SK-N-SH (cell line): ENCODE results near the gene ARHGEF7. TPM values are rescaled to one million over a fixed set of nuclear protein-coding genes. Genes with fewer than 3 reads are reported as not detected.
A peak's percentile ranks its signal among the peaks of the same experiment; 100 is the strongest.

ENCODE experiments used
- CTCF ChIA-PET: fragments of 300-600, 350-600 bp; formaldehyde crosslinking; extraction: SDS; loops from one replicate; lab custom pipeline; 2021; lab: Yijun Ruan, JAX
- POLR2A ChIA-PET: fragments of 350-600 bp; sonication (Branson Sonifier 250); formaldehyde crosslinking; extraction: SDS; loops from one replicate; lab custom pipeline; 2020; ENCODE audit warnings: antibody characterized with exemption, inconsistent platforms; lab: Yijun Ruan, JAX
- DNase-seq: peaks from one replicate; pipeline ENCODE4 v3.0.0; 2012
- H2AFZ ChIP-seq: fragments of 200-600 bp; sonication (generic); 2 replicates; pipeline ENCODE4 v1.8.1; 2016; ENCODE audit warnings: antibody characterized with exemption, mild to moderate bottlenecking, low read depth
- H3F3A ChIP-seq: fragments of 200-600 bp; sonication (generic); replicated peaks from 2 replicates; pipeline ENCODE3; 2016; ENCODE audit warnings: antibody characterized with exemption, mild to moderate bottlenecking; ENCODE audit not compliant: insufficient read depth
- H3K27ac ChIP-seq, 2 experiments: fragments of 200-500 bp in 1 of 2; fragments of 200-600 bp in 1 of 2; sonication (Bioruptor generic) in 1 of 2; sonication (generic), shearing (Covaris generic) in 1 of 2; 2 replicates each; pipeline versions ENCODE4 v1.5.1 to v1.6.1; 2014 to 2016; ENCODE audit warnings: low read depth in 2 of 2, inconsistent platforms in 1 of 2, low read length in 1 of 2, mild to moderate bottlenecking in 1 of 2, mixed read lengths in 1 of 2
- H3K27me3 ChIP-seq: fragments of 200-600 bp; sonication (generic), shearing (Covaris generic); 2 replicates; pipeline ENCODE4 v1.6.1; 2016; ENCODE audit warnings: mixed run types; ENCODE audit not compliant: insufficient read depth
- H3K36me3 ChIP-seq, 2 experiments: fragments of 200-500 bp in 1 of 2; fragments of 200-600 bp in 1 of 2; sonication (Bioruptor generic) in 1 of 2; sonication (generic) in 1 of 2; replicated peaks in 1 of 2; 2 replicates each; pipeline versions ENCODE3 to v1.5.1; 2014 to 2016; ENCODE audit warnings: low read length in 1 of 2, mild to moderate bottlenecking in 1 of 2; ENCODE audit not compliant: insufficient read depth in 2 of 2, control insufficient read depth in 1 of 2
- H3K4me1 ChIP-seq, 2 experiments: fragments of 200-500 bp in 1 of 2; fragments of 200-600 bp in 1 of 2; sonication (Bioruptor generic) in 1 of 2; sonication (generic), shearing (Covaris generic) in 1 of 2; 2 replicates each; pipeline versions ENCODE4 v1.5.1 to v1.6.1; 2014 to 2016; ENCODE audit warnings: low read depth in 1 of 2, low read length in 1 of 2, mixed run types in 1 of 2; ENCODE audit not compliant: insufficient read depth in 2 of 2, control insufficient read depth in 1 of 2
- H3K4me2 ChIP-seq: fragments of 200-600 bp; sonication (generic), shearing (Covaris generic); 2 replicates; pipeline ENCODE4 v1.6.1; 2017; ENCODE audit warnings: mixed run types
- H3K4me3 ChIP-seq, 2 experiments: fragments of 200-500 bp in 1 of 2; fragments of 200-600 bp in 1 of 2; sonication (Bioruptor generic) in 1 of 2; sonication (generic), shearing (Covaris generic) in 1 of 2; 2 replicates each; pipeline versions ENCODE4 v1.5.1 to v1.8.1; 2014 to 2016; ENCODE audit warnings: low read depth in 2 of 2, inconsistent platforms in 1 of 2, low read length in 1 of 2, mild to moderate bottlenecking in 1 of 2, mixed read lengths in 1 of 2, moderate library complexity in 1 of 2
- H3K79me2 ChIP-seq: fragments of 200-600 bp; sonication (generic); 2 replicates; pipeline ENCODE4 v1.8.1; 2017; ENCODE audit warnings: mild to moderate bottlenecking; ENCODE audit not compliant: insufficient read depth
- H3K9ac ChIP-seq: fragments of 200-600 bp; sonication (generic); 2 replicates; pipeline ENCODE4 v1.6.1; 2017; ENCODE audit warnings: mixed run types
- H3K9me2 ChIP-seq: fragments of 200-600 bp; sonication (generic); 2 replicates; pipeline ENCODE4 v1.6.1; 2017; ENCODE audit warnings: mixed run types
- H3K9me3 ChIP-seq: fragments of 200-600 bp; sonication (generic); 2 replicates; pipeline ENCODE4 v1.6.1; 2017; ENCODE audit warnings: mixed run types, mild to moderate bottlenecking, moderate library complexity
- H4K20me1 ChIP-seq: fragments of 200-600 bp; sonication (generic); 2 replicates; pipeline ENCODE4 v1.6.1; 2017; ENCODE audit warnings: mild to moderate bottlenecking, mixed run types; ENCODE audit not compliant: insufficient read depth
- FOSL2 ChIP-seq: IDR thresholded peaks from 2 replicates; pipeline ENCODE4 v1.4.0; 2012; ENCODE audit warnings: low read depth, mild to moderate bottlenecking, moderate library complexity, borderline replicate concordance
- FOXJ3 ChIP-seq: sonication (generic); formaldehyde crosslinking; IDR thresholded peaks from 2 replicates; pipeline ENCODE4 v1.5.1; 2020; ENCODE audit warnings: mild to moderate bottlenecking, missing genetic modification reagents
- RXRA ChIP-seq: IDR thresholded peaks from 2 replicates; pipeline ENCODE4 v1.4.0; 2012; ENCODE audit warnings: low read depth, mild to moderate bottlenecking, borderline replicate concordance
- TAF1 ChIP-seq: IDR thresholded peaks from 2 replicates; pipeline ENCODE4 v1.6.1; 2012; ENCODE audit warnings: low read depth, mild to moderate bottlenecking, low read length, moderate library complexity, borderline replicate concordance
- WGBS: methylation state at CpG from one replicate; pipeline ENCODE4 v1.1.6; 2017; ENCODE audit warnings: low lambda C conversion rate; 5-methylcytosine and 5-hydroxymethylcytosine counted together
- polyA plus RNA-seq, 3 experiments: library from polyadenylated mRNA; depleted of rRNA; stranded (reverse); fragments of >200 nt; gene quantifications; 2 replicates each; pipeline ENCODE4 v1.2.3, GENCODE V29; 2012
- TF ChIP-seq, protein P1 (sequence below): IDR thresholded peaks from 2 replicates; pipeline ENCODE4 v1.6.1; 2012; ENCODE audit warnings: mild to moderate bottlenecking, low read depth, low read length, moderate library complexity
- TF ChIP-seq, protein P2 (sequence below): fragments of 150-350 bp; IDR thresholded peaks from 2 replicates; pipeline ENCODE4 v1.6.1; 2016; ENCODE audit warnings: mild to moderate bottlenecking, low read depth, low read length
- TF ChIP-seq, protein P3 (sequence below): fragments of 150-350 bp; IDR thresholded peaks from 2 replicates; pipeline ENCODE4 v1.6.1; 2017; ENCODE audit warnings: antibody characterized with exemption, low read length, low read depth, borderline replicate concordance

The ARHGEF7 gene
- polyA plus RNA-seq, 1 of the 3 experiments (the other 2 are of a cell fraction), result 21.6 TPM

DNA sequence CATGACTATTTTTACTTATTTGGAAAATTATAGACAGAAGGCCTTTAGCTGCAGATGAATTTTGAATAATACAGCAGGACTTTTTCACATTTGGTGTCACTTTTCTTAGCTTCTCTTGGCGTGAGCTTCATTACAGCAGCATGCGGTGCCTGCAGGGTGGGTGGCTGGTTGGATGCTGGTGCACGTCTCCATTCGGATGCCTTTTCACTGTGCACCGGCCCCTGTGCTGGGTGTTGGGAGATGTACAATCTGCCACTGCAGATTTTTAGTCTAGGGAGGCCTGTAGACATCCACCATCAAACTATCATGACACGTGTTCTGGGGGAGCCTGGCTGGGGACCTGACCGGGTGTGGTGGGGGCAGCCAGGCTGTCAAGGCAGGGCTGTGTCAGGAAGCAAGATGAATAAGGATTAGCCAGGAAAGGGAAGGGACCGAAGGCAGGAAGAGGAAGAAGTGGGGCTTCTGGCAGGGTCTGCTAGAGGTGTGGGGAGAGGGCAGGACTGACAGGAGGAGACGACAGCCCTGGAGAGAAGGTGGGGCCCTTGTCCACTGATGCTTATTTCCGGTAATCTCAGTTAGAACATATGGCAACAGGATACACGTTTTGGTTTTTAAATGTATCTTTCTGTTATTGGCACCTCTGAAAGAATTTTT lies 88.8 kb downstream of the ARHGEF7 start:
- no peak for DNase-seq
- Histone ChIP-seq H3K27ac (no peak overlapping the region; a peak in 2 of 4 replicates), H4K20me1 (peaks cover 6% of the 10 kb centered on the region; the same call in 1 of the 2 replicates), H3K4me2 (0 out of 2 replicates have a peak overlapping the region, but pooled peaks have one; percentile 2), H3K9me2 (no peaks in the 10 kb centered on the region), H3K4me1 (peaks cover 14 to 20% of the 10 kb centered on the region in 2 experiments; a peak in 3 of 4 replicates), H3K4me3 (peak overlapping the region in 1 of 2 experiments; percentile 9; a peak in 1 of 4 replicates), H3K36me3 (no peaks in the 10 kb centered on the region), H3F3A (peaks cover 8% of the 10 kb centered on the region), H3K9ac (peak overlapping the region; percentile 20; the same call in 1 of the 2 replicates), H3K79me2 (peaks cover 94% of the 10 kb centered on the region), H2AFZ (no peak overlapping the region), H3K27me3 (no peaks in the 10 kb centered on the region), H3K9me3 (no peaks in the 10 kb centered on the region)
- ChIA-PET POLR2A (no interaction called here), CTCF (interaction anchor here (1.0 to 2.5 kb wide), 3 partner anchors 14 to 222 kb away, joined by 3 to 10 read pairs (median 4); no protein-coding TSS in a partner anchor)
- WGBS, result 82% methylated on average over 11 of the region's 11 CpGs
- TF ChIP-seq RXRA (no peak), TAF1 (no peak), FOSL2 (no peak), FOXJ3 (no peak)
- TF ChIP-seq, protein P1, sequence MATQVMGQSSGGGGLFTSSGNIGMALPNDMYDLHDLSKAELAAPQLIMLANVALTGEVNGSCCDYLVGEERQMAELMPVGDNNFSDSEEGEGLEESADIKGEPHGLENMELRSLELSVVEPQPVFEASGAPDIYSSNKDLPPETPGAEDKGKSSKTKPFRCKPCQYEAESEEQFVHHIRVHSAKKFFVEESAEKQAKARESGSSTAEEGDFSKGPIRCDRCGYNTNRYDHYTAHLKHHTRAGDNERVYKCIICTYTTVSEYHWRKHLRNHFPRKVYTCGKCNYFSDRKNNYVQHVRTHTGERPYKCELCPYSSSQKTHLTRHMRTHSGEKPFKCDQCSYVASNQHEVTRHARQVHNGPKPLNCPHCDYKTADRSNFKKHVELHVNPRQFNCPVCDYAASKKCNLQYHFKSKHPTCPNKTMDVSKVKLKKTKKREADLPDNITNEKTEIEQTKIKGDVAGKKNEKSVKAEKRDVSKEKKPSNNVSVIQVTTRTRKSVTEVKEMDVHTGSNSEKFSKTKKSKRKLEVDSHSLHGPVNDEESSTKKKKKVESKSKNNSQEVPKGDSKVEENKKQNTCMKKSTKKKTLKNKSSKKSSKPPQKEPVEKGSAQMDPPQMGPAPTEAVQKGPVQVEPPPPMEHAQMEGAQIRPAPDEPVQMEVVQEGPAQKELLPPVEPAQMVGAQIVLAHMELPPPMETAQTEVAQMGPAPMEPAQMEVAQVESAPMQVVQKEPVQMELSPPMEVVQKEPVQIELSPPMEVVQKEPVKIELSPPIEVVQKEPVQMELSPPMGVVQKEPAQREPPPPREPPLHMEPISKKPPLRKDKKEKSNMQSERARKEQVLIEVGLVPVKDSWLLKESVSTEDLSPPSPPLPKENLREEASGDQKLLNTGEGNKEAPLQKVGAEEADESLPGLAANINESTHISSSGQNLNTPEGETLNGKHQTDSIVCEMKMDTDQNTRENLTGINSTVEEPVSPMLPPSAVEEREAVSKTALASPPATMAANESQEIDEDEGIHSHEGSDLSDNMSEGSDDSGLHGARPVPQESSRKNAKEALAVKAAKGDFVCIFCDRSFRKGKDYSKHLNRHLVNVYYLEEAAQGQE, result no peak
- TF ChIP-seq, protein P2, sequence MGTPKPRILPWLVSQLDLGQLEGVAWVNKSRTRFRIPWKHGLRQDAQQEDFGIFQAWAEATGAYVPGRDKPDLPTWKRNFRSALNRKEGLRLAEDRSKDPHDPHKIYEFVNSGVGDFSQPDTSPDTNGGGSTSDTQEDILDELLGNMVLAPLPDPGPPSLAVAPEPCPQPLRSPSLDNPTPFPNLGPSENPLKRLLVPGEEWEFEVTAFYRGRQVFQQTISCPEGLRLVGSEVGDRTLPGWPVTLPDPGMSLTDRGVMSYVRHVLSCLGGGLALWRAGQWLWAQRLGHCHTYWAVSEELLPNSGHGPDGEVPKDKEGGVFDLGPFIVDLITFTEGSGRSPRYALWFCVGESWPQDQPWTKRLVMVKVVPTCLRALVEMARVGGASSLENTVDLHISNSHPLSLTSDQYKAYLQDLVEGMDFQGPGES, result no peak
- TF ChIP-seq, protein P3, sequence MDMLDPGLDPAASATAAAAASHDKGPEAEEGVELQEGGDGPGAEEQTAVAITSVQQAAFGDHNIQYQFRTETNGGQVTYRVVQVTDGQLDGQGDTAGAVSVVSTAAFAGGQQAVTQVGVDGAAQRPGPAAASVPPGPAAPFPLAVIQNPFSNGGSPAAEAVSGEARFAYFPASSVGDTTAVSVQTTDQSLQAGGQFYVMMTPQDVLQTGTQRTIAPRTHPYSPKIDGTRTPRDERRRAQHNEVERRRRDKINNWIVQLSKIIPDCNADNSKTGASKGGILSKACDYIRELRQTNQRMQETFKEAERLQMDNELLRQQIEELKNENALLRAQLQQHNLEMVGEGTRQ, result no peak
